NCI-H2227 (cell line): ENCODE results near the gene TAF7L.
A peak's percentile ranks its signal among the peaks of the same experiment; 100 is the strongest.
"Not testable (repeated sequence)": the region's sequence is repeated elsewhere in the genome, so short reads cannot be mapped to it uniquely, and the experiment has no call there.

Experiments used
- DNase-seq: peaks from one replicate; lab custom pipeline; 2025; ENCODE audit not compliant: unreplicated experiment; lab: John Stamatoyannopoulos, UW

Gene TAF7L

GRCh38 chrX:101290957-101291603, at the start of gene TAF7L:
TAF7L (minus strand) TSS chrX:101291334; CDS start chrX:101287543, 3,791 bp downstream.
- peak; percentile 69 for DNase-seq

GRCh38 chrX:101337776-101338271, 46.7 kb upstream of the TAF7L start:
- DNase-seq: no peak

- DNase-seq: not testable (repeated sequence)
Observed at GRCh38 chrX:101334310-101334709, 43.2 kb upstream of the TAF7L start.

- DNase-seq: not testable (repeated sequence)
Observed at GRCh38 chrX:101326600-101326999, 35.5 kb upstream of the TAF7L start.

GRCh38 chrX:101303790-101304189, 12.7 kb upstream of the TAF7L start:
- DNase-seq: no peak

GRCh38 chrX:101295603-101296002, 4.5 kb upstream of the TAF7L start:
- DNase-seq: not testable (repeated sequence)

GRCh38 chrX:101287402-101287801, 3.7 kb downstream of the TAF7L start:
- peak; percentile 57 for DNase-seq

- no peak for DNase-seq
Observed at GRCh38 chrX:101276238-101276637, 14.9 kb downstream of the TAF7L start.

GRCh38 chrX:101274198-101274597, 16.9 kb downstream of the TAF7L start:
- no peak for DNase-seq

GRCh38 chrX:101265869-101266428, 25.2 kb downstream of the TAF7L start:
- peak; percentile 52 for DNase-seq

- DNase-seq: no peak
Observed at GRCh38 chrX:101263766-101264165, 27.4 kb downstream of the TAF7L start.

GRCh38 chrX:101262590-101262989, 28.5 kb downstream of the TAF7L start:
- DNase-seq: no peak

GRCh38 chrX:101260435-101260834, 30.7 kb downstream of the TAF7L start:
- DNase-seq: no peak

- DNase-seq: no peak
Observed at GRCh38 chrX:101258259-101258581, 32.9 kb downstream of the TAF7L start.

GRCh38 chrX:101257448-101258258, 33.5 kb downstream of the TAF7L start:
- DNase-seq: no peak

- no peak for DNase-seq
Observed at GRCh38 chrX:101252634-101253033, 38.5 kb downstream of the TAF7L start.

- DNase-seq: no peak
Observed at GRCh38 chrX:101241531-101241930, 49.6 kb downstream of the TAF7L start.

GRCh38 chrX:101237041-101237440, 54.1 kb downstream of the TAF7L start:
- DNase-seq: no peak

- DNase-seq: no peak
Observed at GRCh38 chrX:101232316-101232715, 58.8 kb downstream of the TAF7L start.

GRCh38 chrX:101231080-101231479, 60.1 kb downstream of the TAF7L start:
- no peak for DNase-seq

GRCh38 chrX:101230636-101231035, 60.5 kb downstream of the TAF7L start:
- DNase-seq: no peak

- no peak for DNase-seq
Observed at GRCh38 chrX:101229170-101229569, 62.0 kb downstream of the TAF7L start.
